Effector CD4-positive, alpha-beta T cell (primary cell): ENCODE data around the gene PCSK7.

ENCODE experiments used
- DNase-seq: peaks from one replicate; pipeline ENCODE4 v3.0.0-alpha.2; 2020

The PCSK7 gene

GRCh38 chr11:117181586-117182550, 50.0 kb downstream of the PCSK7 start:
- no peak for DNase-seq

- peak; percentile 42 for DNase-seq
Observed at GRCh38 chr11:117180661-117181585, 51.0 kb downstream of the PCSK7 start.

GRCh38 chr11:117180020-117180419, 51.9 kb downstream of the PCSK7 start:
- no peak for DNase-seq

GRCh38 chr11:117179048-117179999, 52.5 kb downstream of the PCSK7 start:
- DNase-seq: peak; percentile 43

GRCh38 chr11:117178210-117179034, 53.5 kb downstream of the PCSK7 start, which contains the start of gene SIDT2:
Gene SIDT2 (plus strand): TSS chr11:117178743. CDS start chr11:117179264, 521 bp downstream.
- DNase-seq: peak; percentile 87

DNA sequence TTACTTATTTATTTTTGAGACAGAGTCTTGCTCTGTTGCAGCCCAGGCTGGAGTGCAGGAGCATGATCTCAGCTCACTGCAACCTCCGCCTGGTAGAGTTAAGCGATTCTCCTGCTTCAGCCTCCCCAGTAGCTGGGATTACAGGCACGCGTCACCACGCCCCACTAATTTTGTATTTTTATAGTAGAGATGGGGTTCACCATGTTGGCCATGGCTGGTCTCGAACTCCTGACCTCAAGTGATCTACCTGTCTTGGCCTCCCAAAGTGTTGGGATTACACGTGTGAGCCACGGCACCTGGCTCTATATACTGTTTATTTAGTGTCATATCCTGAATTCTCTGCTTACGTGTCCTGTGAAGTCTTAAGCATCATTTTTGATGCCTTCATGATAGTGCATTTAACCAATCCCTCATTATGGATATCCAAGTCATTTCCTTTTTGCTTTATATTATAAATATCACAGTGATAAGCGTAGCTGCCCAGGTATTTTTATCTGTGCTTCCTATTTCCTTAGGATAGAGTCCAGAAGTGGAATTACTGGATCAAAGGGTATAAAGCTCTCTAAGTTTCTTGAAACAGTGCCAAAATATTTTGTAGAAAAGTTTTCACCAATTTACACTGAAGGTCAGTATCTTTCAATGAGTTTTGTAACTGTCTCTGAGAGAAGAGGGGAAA, 54.2 kb downstream of the PCSK7 start:
- no peak for DNase-seq

- DNase-seq: no peak
Observed at GRCh38 chr11:117176186-117176585, 55.7 kb downstream of the PCSK7 start.

GRCh38 chr11:117175781-117176180, 56.1 kb downstream of the PCSK7 start:
- no peak for DNase-seq

DNA sequence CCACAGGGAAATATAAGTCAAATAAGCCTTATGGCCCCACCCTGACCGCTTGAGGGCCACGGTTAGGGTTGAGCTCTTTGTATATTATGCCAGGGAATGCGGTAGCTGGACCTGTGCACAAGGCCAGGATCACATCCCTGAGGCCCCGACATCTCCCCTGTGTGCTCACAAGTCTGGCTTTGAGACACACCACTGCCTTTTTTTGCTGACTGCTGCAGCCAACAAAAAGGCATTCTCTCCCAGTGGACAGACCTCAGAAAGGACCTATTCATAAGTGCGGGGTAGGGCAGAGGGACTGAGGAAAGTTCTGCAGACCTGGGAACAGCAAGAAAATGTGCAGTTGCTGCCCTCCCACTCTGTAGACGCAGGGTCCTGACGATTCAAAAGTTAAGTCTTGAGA, 56.8 kb downstream of the PCSK7 start:
- DNase-seq: no peak

GRCh38 chr11:117172724-117173421, 59.0 kb downstream of the PCSK7 start:
- no peak for DNase-seq

DNA sequence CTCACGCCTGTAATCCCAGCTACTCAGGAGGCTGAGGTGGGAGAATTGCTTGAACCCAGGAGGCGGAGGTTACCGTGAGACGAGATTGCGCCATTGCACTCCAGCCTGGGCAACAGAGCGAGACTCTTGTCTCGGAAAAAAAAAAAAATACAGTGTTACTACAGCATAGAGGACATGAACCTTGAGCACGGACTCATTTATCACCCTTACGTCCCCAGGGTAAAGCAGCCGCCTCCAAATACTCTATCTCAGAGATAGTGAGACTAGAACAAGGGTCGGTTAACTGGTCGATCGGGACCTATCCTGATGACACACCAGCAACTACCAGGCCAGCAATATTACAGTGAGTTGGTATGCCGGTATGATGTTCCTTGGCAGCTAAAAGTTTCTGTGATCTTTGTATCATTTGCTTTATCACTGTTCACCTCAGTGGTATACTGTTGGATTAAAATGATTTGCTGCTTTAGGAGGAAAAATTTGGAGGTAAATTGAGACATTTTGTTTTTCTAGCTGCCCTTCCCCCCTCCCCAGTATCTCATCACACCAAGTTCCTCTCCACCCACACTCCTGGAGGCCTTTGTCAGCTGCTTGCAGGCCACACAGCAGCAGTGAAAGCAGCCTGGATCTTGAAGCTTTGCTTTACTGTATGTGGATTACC, 60.3 kb downstream of the PCSK7 start:
- DNase-seq: no peak

- no peak for DNase-seq
Observed at GRCh38 chr11:117171007-117171403, 60.9 kb downstream of the PCSK7 start.

GRCh38 chr11:117170210-117170609, 61.7 kb downstream of the PCSK7 start:
- no peak for DNase-seq

GRCh38 chr11:117169736-117170135, 62.1 kb downstream of the PCSK7 start:
- DNase-seq: no peak

- DNase-seq: no peak
Observed at GRCh38 chr11:117166491-117166890, 65.4 kb downstream of the PCSK7 start.

- no peak for DNase-seq
Observed at GRCh38 chr11:117160826-117161225, 71.0 kb downstream of the PCSK7 start.

DNA sequence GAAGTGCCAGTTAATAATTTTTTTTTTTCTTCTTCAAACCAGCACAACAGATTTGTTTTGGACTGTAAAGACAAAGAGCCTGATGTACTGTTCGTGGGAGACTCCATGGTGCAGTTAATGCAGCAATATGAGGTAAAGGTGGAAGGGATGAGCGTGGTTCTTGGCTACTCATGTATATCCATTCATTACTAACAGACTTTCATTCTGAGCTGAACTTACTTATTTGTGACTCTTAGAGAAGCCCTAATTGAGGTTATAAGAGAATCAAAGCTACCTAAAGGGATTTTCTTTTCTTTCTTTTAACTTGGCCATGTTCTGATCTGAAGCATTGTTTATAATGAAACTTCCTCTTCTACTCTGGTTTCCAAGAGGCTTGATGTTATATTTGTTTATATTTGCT, 72.0 kb downstream of the PCSK7 start:
- no peak for DNase-seq

- DNase-seq: no peak
Observed at GRCh38 chr11:117157507-117157906, 74.4 kb downstream of the PCSK7 start.

DNA sequence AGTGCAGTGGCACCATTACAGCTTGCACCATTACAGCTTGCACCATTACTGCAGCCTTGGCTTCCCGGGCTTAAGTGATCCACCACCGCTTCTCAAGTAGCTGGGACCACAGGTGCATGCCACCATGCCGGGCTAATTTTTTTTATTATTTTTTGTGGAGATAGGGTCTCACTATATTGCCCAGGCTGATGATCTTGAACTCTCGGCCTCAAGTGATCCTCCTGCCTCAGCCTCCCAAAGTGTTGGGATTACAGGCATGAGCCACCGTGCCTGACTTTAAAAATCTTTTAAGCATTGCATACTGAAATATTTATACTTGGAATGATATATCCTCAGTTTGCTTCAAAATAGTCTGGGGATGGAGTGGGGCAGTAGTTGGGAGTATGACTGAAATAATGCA, 77.4 kb downstream of the PCSK7 start:
- DNase-seq: no peak
